ENCODE measurements around the gene ICE2. TPM values are rescaled to one million over a fixed set of nuclear protein-coding genes. Genes with fewer than 3 reads are reported as not detected.

ICE2 gene
- total RNA-seq, 4 donors from 2014 or later, result 14.6 to 34.9 (median 23.8) TPM

GRCh38 chr15:60389261-60390077 is 89.5 kb downstream of the ICE2 start:
- ATAC-seq, result no peak
- TF ChIP-seq POLR2AphosphoS5 (IDR thresholded peaks at IDR 0.05) (no peak), POLR2A (IDR thresholded peaks at IDR 0.05) (no peak), CTCF (IDR thresholded peaks at IDR 0.05) (no peak), EP300 (IDR thresholded peaks at IDR 0.05) (no peak)
- Histone ChIP-seq H3K4me3 (no peak overlapping the region), H3K27me3 (no peaks in the 10 kb centered on the region), H3K27ac (peak overlapping the region in 1 of 4 donors; percentile 1), H3K9me3 (no peaks in the 10 kb centered on the region), H3K4me1 (peaks cover 30 to 98% (median 39%) of the 10 kb centered on the region in 3 donors), H3K36me3 (peaks cover 0 to 7% of the 10 kb centered on the region in 2 donors)
- 43 to 69% methylated on average over 7 of the region's 8 CpGs for WGBS, 2 donors (ENCODE audit: low coverage in 1 of 2)

- Histone ChIP-seq H3K27ac (no peak overlapping the region), H3K36me3 (peaks cover 0 to 27% of the 10 kb centered on the region in 2 donors), H3K27me3 (no peaks in the 10 kb centered on the region), H3K9me3 (no peaks in the 10 kb centered on the region), H3K4me1 (peaks cover 23 to 96% (median 24%) of the 10 kb centered on the region in 3 donors), H3K4me3 (no peak overlapping the region)
- 80 to 100% methylated on average over 1 of the region's 1 CpG for WGBS, 2 donors (ENCODE audit: low coverage in 1 of 2)
- TF ChIP-seq POLR2AphosphoS5 (IDR thresholded peaks at IDR 0.05) (no peak), POLR2A (IDR thresholded peaks at IDR 0.05) (no peak), EP300 (IDR thresholded peaks at IDR 0.05) (no peak), CTCF (IDR thresholded peaks at IDR 0.05) (no peak)
- ATAC-seq, result no peak
These were observed 91.6 kb downstream of the ICE2 start for GRCh38 chr15:60387321-60387720.

GRCh38 chr15:60386615-60387014 is 92.3 kb downstream of the ICE2 start:
- no peak for TF ChIP-seq CTCF (IDR thresholded peaks at IDR 0.05)
- TF ChIP-seq POLR2AphosphoS5 (IDR thresholded peaks at IDR 0.05), result no peak
- TF ChIP-seq EP300 (IDR thresholded peaks at IDR 0.05), result no peak
- TF ChIP-seq POLR2A (IDR thresholded peaks at IDR 0.05), result no peak
- no peaks in the 10 kb centered on the region for H3K27me3 ChIP-seq
- H3K36me3 ChIP-seq, result peaks cover under 1 to 32% of the 10 kb centered on the region in 2 donors
- 68 to 72% methylated on average over 4 of the region's 4 CpGs for WGBS, 2 donors (ENCODE audit: low coverage in 1 of 2)
- peak overlapping the region in 1 of 4 donors; percentile 4 for H3K27ac ChIP-seq
- peaks cover 17 to 96% (median 18%) of the 10 kb centered on the region in 3 donors for H3K4me1 ChIP-seq
- ATAC-seq, result no peak
- H3K4me3 ChIP-seq, result no peak overlapping the region
- no peaks in the 10 kb centered on the region for H3K9me3 ChIP-seq

- ATAC-seq, result no peak
- Histone ChIP-seq H3K27me3 (no peaks in the 10 kb centered on the region), H3K4me3 (no peak overlapping the region), H3K27ac (no peak overlapping the region), H3K36me3 (peaks cover 3 to 39% of the 10 kb centered on the region in 2 donors), H3K9me3 (no peaks in the 10 kb centered on the region), H3K4me1 (peaks cover 10 to 96% (median 11%) of the 10 kb centered on the region in 3 donors)
- 84 to 88% methylated on average over 7 of the region's 7 CpGs for WGBS, 2 donors (ENCODE audit: low coverage in 1 of 2)
- TF ChIP-seq EP300 (IDR thresholded peaks at IDR 0.05) (no peak), POLR2AphosphoS5 (IDR thresholded peaks at IDR 0.05) (no peak), POLR2A (IDR thresholded peaks at IDR 0.05) (no peak)
These were observed 93.1 kb downstream of the ICE2 start for GRCh38 chr15:60385620-60386552.

GRCh38 chr15:60384526-60385126 is 94.3 kb downstream of the ICE2 start:
- Histone ChIP-seq H3K4me1 (peaks cover 0 to 92% (median 2%) of the 10 kb centered on the region in 3 donors), H3K27ac (no peak overlapping the region), H3K4me3 (no peak overlapping the region), H3K36me3 (peaks cover 3 to 49% of the 10 kb centered on the region in 2 donors), H3K27me3 (no peaks in the 10 kb centered on the region), H3K9me3 (no peaks in the 10 kb centered on the region)
- 74 to 83% methylated on average over 2 to 3 of the region's 3 CpGs for WGBS, 2 donors (ENCODE audit: low coverage in 1 of 2)
- ATAC-seq, result no peak
- TF ChIP-seq POLR2AphosphoS5 (IDR thresholded peaks at IDR 0.05) (no peak), EP300 (IDR thresholded peaks at IDR 0.05) (no peak), CTCF (IDR thresholded peaks at IDR 0.05) (no peak), POLR2A (IDR thresholded peaks at IDR 0.05) (no peak)
